ENCODE measurements around the gene CHAMP1.

CHAMP1 gene

GRCh38 chr13:114268344-114269280, 45.7 kb upstream of the CHAMP1 start:
- no peaks in the 10 kb centered on the region for H3K9me3 ChIP-seq (ENCODE audit: control insufficient read depth, low read length)
- no peak overlapping the region for H3K18ac ChIP-seq (ENCODE audit: low read depth in 1 of 2, low read length in 2 of 2)
- no peak overlapping the region for H3K4me2 ChIP-seq (ENCODE audit: low read length, poor library complexity, severe bottlenecking)
- no peaks in the 10 kb centered on the region for H3K27me3 ChIP-seq (ENCODE audit: control insufficient read depth in 1 of 2, insufficient read depth in 1 of 2, low read length in 2 of 2)
- H3K79me1 ChIP-seq (replicated peaks; ENCODE audit: low read length, poor library complexity, severe bottlenecking), result peaks cover 25% of the 10 kb centered on the region
- no peak overlapping the region for H3K4ac ChIP-seq (ENCODE audit: low read depth in 1 of 2, low read length in 2 of 2)
- H3K9ac ChIP-seq (ENCODE audit: low read length), result no peak overlapping the region
- H2AK5ac ChIP-seq (ENCODE audit: low read length, severe bottlenecking), result no peak overlapping the region
- no peak overlapping the region for H2AFZ ChIP-seq (ENCODE audit: low read depth, low read length)
- no peak overlapping the region for H3K23ac ChIP-seq (ENCODE audit: low read length in 2 of 2)
- H2BK12ac ChIP-seq (ENCODE audit: low read length in 2 of 2), result no peak overlapping the region
- DNase-seq, result no peak
- no peak overlapping the region for H3K27ac ChIP-seq (ENCODE audit: low read length, poor library complexity, severe bottlenecking)
- no peak overlapping the region for H2BK120ac ChIP-seq (ENCODE audit: low read depth, low read length)
- H2BK15ac ChIP-seq (ENCODE audit: low read depth, poor library complexity, severe bottlenecking), result no peak overlapping the region
- H3K4me1 ChIP-seq (ENCODE audit: control insufficient read depth, insufficient read depth, low read depth, low read length), result peaks cover 7% of the 10 kb centered on the region
- H2BK5ac ChIP-seq (ENCODE audit: low read depth, low read length, poor library complexity, severe bottlenecking), result no peak overlapping the region
- H3K4me3 ChIP-seq (ENCODE audit: insufficient read depth in 1 of 2, low read depth in 1 of 2, low read length in 2 of 2), result no peak overlapping the region
- H3K36me3 ChIP-seq (ENCODE audit: control insufficient read depth in 1 of 2, insufficient read depth in 2 of 2, low read depth in 1 of 2, low read length in 2 of 2), result peaks cover 50 to 86% of the 10 kb centered on the region in 2 experiments
- H3K14ac ChIP-seq (ENCODE audit: low read length in 2 of 2), result no peak overlapping the region
- 98% methylated on average over 4 of the region's 6 CpGs for WGBS
- H4K91ac ChIP-seq (ENCODE audit: low read length), result no peak overlapping the region
- no peak overlapping the region for H4K8ac ChIP-seq (ENCODE audit: low read length)

GRCh38 chr13:114269281-114269770, 45.0 kb upstream of the CHAMP1 start:
- no peak overlapping the region for H3K27ac ChIP-seq (ENCODE audit: low read length, poor library complexity, severe bottlenecking)
- DNase-seq, result no peak
- no peak overlapping the region for H3K4me3 ChIP-seq (ENCODE audit: insufficient read depth in 1 of 2, low read depth in 1 of 2, low read length in 2 of 2)
- no peak overlapping the region for H4K91ac ChIP-seq (ENCODE audit: low read length)
- WGBS, result 97% methylated on average over 3 of the region's 4 CpGs
- no peak overlapping the region for H2BK15ac ChIP-seq (ENCODE audit: low read depth, poor library complexity, severe bottlenecking)
- peaks cover 25% of the 10 kb centered on the region for H3K79me1 ChIP-seq (replicated peaks; ENCODE audit: low read length, poor library complexity, severe bottlenecking)
- H2AK5ac ChIP-seq (ENCODE audit: low read length, severe bottlenecking), result no peak overlapping the region
- no peak overlapping the region for H3K4ac ChIP-seq (ENCODE audit: low read depth in 1 of 2, low read length in 2 of 2)
- no peak overlapping the region for H3K4me2 ChIP-seq (ENCODE audit: low read length, poor library complexity, severe bottlenecking)
- no peaks in the 10 kb centered on the region for H3K9me3 ChIP-seq (ENCODE audit: control insufficient read depth, low read length)
- no peak overlapping the region for H2BK120ac ChIP-seq (ENCODE audit: low read depth, low read length)
- H3K9ac ChIP-seq (ENCODE audit: low read length), result no peak overlapping the region
- H3K23ac ChIP-seq (ENCODE audit: low read length in 2 of 2), result no peak overlapping the region
- peaks cover 48 to 87% of the 10 kb centered on the region in 2 experiments for H3K36me3 ChIP-seq (ENCODE audit: control insufficient read depth in 1 of 2, insufficient read depth in 2 of 2, low read depth in 1 of 2, low read length in 2 of 2)
- no peak overlapping the region for H4K8ac ChIP-seq (ENCODE audit: low read length)
- no peak overlapping the region for H3K18ac ChIP-seq (ENCODE audit: low read depth in 1 of 2, low read length in 2 of 2)
- H2AFZ ChIP-seq (ENCODE audit: low read depth, low read length), result no peak overlapping the region
- no peak overlapping the region for H3K14ac ChIP-seq (ENCODE audit: low read length in 2 of 2)
- H2BK12ac ChIP-seq (ENCODE audit: low read length in 2 of 2), result no peak overlapping the region
- H3K27me3 ChIP-seq (ENCODE audit: control insufficient read depth in 1 of 2, insufficient read depth in 1 of 2, low read length in 2 of 2), result no peaks in the 10 kb centered on the region
- peaks cover 7% of the 10 kb centered on the region for H3K4me1 ChIP-seq (ENCODE audit: control insufficient read depth, insufficient read depth, low read depth, low read length)
- H2BK5ac ChIP-seq (ENCODE audit: low read depth, low read length, poor library complexity, severe bottlenecking), result no peak overlapping the region

- H3K9ac ChIP-seq (ENCODE audit: low read length), result no peak overlapping the region
- DNase-seq, result no peak
- H3K79me1 ChIP-seq (replicated peaks; ENCODE audit: low read length, poor library complexity, severe bottlenecking), result peaks cover 29% of the 10 kb centered on the region
- H3K23ac ChIP-seq (ENCODE audit: low read length in 2 of 2), result no peak overlapping the region
- H3K18ac ChIP-seq (ENCODE audit: low read depth in 1 of 2, low read length in 2 of 2), result no peak overlapping the region
- no peak overlapping the region for H2AK5ac ChIP-seq (ENCODE audit: low read length, severe bottlenecking)
- H3K4me1 ChIP-seq (ENCODE audit: control insufficient read depth, insufficient read depth, low read depth, low read length), result peaks cover 1% of the 10 kb centered on the region
- H3K4ac ChIP-seq (ENCODE audit: low read depth in 1 of 2, low read length in 2 of 2), result no peak overlapping the region
- peaks cover 37 to 83% of the 10 kb centered on the region in 2 experiments for H3K36me3 ChIP-seq (ENCODE audit: control insufficient read depth in 1 of 2, insufficient read depth in 2 of 2, low read depth in 1 of 2, low read length in 2 of 2)
- H4K8ac ChIP-seq (ENCODE audit: low read length), result no peak overlapping the region
- H2BK5ac ChIP-seq (ENCODE audit: low read depth, low read length, poor library complexity, severe bottlenecking), result no peak overlapping the region
- H4K91ac ChIP-seq (ENCODE audit: low read length), result no peak overlapping the region
- no peak overlapping the region for H3K27ac ChIP-seq (ENCODE audit: low read length, poor library complexity, severe bottlenecking)
- no peak overlapping the region for H3K4me2 ChIP-seq (ENCODE audit: low read length, poor library complexity, severe bottlenecking)
- 100% methylated on average over 2 of the region's 2 CpGs for WGBS
- no peak overlapping the region for H2BK120ac ChIP-seq (ENCODE audit: low read depth, low read length)
- H3K27me3 ChIP-seq (ENCODE audit: control insufficient read depth in 1 of 2, insufficient read depth in 1 of 2, low read length in 2 of 2), result no peaks in the 10 kb centered on the region
- H3K14ac ChIP-seq (ENCODE audit: low read length in 2 of 2), result no peak overlapping the region
- no peak overlapping the region for H2AFZ ChIP-seq (ENCODE audit: low read depth, low read length)
- H3K4me3 ChIP-seq (ENCODE audit: insufficient read depth in 1 of 2, low read depth in 1 of 2, low read length in 2 of 2), result no peak overlapping the region
- no peak overlapping the region for H2BK12ac ChIP-seq (ENCODE audit: low read length in 2 of 2)
- no peak overlapping the region for H2BK15ac ChIP-seq (ENCODE audit: low read depth, poor library complexity, severe bottlenecking)
- no peaks in the 10 kb centered on the region for H3K9me3 ChIP-seq (ENCODE audit: control insufficient read depth, low read length)
Measured at GRCh38 chr13:114272977-114273376, 41.3 kb upstream of the CHAMP1 start.

GRCh38 chr13:114275304-114275703, 39.0 kb upstream of the CHAMP1 start:
- no peaks in the 10 kb centered on the region for H3K27me3 ChIP-seq (ENCODE audit: control insufficient read depth in 1 of 2, insufficient read depth in 1 of 2, low read length in 2 of 2)
- H4K8ac ChIP-seq (ENCODE audit: low read length), result no peak overlapping the region
- peaks cover 20 to 68% of the 10 kb centered on the region in 2 experiments for H3K36me3 ChIP-seq (ENCODE audit: control insufficient read depth in 1 of 2, insufficient read depth in 2 of 2, low read depth in 1 of 2, low read length in 2 of 2)
- 93% methylated on average over 4 of the region's 7 CpGs for WGBS
- no peak overlapping the region for H3K4ac ChIP-seq (ENCODE audit: low read depth in 1 of 2, low read length in 2 of 2)
- no peak overlapping the region for H3K4me3 ChIP-seq (ENCODE audit: insufficient read depth in 1 of 2, low read depth in 1 of 2, low read length in 2 of 2)
- DNase-seq, result no peak
- H2BK120ac ChIP-seq (ENCODE audit: low read depth, low read length), result no peak overlapping the region
- no peak overlapping the region for H2BK12ac ChIP-seq (ENCODE audit: low read length in 2 of 2)
- H2BK5ac ChIP-seq (ENCODE audit: low read depth, low read length, poor library complexity, severe bottlenecking), result no peak overlapping the region
- no peak overlapping the region for H3K18ac ChIP-seq (ENCODE audit: low read depth in 1 of 2, low read length in 2 of 2)
- H3K79me1 ChIP-seq (replicated peaks; ENCODE audit: low read length, poor library complexity, severe bottlenecking), result peaks cover 21% of the 10 kb centered on the region
- H3K4me1 ChIP-seq (ENCODE audit: control insufficient read depth, insufficient read depth, low read depth, low read length), result peaks cover 1% of the 10 kb centered on the region
- H3K9me3 ChIP-seq (ENCODE audit: control insufficient read depth, low read length), result no peaks in the 10 kb centered on the region
- H3K4me2 ChIP-seq (ENCODE audit: low read length, poor library complexity, severe bottlenecking), result no peak overlapping the region
- no peak overlapping the region for H2AK5ac ChIP-seq (ENCODE audit: low read length, severe bottlenecking)
- no peak overlapping the region for H3K14ac ChIP-seq (ENCODE audit: low read length in 2 of 2)
- no peak overlapping the region for H3K27ac ChIP-seq (ENCODE audit: low read length, poor library complexity, severe bottlenecking)
- H2AFZ ChIP-seq (ENCODE audit: low read depth, low read length), result no peak overlapping the region
- no peak overlapping the region for H3K23ac ChIP-seq (ENCODE audit: low read length in 2 of 2)
- H4K91ac ChIP-seq (ENCODE audit: low read length), result no peak overlapping the region
- no peak overlapping the region for H2BK15ac ChIP-seq (ENCODE audit: low read depth, poor library complexity, severe bottlenecking)
- H3K9ac ChIP-seq (ENCODE audit: low read length), result no peak overlapping the region

All from mesenchymal stem cell (in vitro differentiated cells and primary cell).